C4-2B (cell line): ENCODE results near the gene ARHGAP27.

Source experiments
- ZFX ChIP-seq: fragments of 450-650 bp; IDR thresholded peaks from 2 replicates; pipeline ENCODE4 v1.6.1; 2017
- TF ChIP-seq, protein P1 (sequence below): fragments of 450-650 bp; conservative IDR thresholded peaks from 2 replicates; pipeline ENCODE4 v1.5.1; 2017; ENCODE audit warnings: mild to moderate bottlenecking

GRCh38 chr17:45425125-45425983 is 7.3 kb downstream of the ARHGAP27 start:
- TF ChIP-seq, protein P1, sequence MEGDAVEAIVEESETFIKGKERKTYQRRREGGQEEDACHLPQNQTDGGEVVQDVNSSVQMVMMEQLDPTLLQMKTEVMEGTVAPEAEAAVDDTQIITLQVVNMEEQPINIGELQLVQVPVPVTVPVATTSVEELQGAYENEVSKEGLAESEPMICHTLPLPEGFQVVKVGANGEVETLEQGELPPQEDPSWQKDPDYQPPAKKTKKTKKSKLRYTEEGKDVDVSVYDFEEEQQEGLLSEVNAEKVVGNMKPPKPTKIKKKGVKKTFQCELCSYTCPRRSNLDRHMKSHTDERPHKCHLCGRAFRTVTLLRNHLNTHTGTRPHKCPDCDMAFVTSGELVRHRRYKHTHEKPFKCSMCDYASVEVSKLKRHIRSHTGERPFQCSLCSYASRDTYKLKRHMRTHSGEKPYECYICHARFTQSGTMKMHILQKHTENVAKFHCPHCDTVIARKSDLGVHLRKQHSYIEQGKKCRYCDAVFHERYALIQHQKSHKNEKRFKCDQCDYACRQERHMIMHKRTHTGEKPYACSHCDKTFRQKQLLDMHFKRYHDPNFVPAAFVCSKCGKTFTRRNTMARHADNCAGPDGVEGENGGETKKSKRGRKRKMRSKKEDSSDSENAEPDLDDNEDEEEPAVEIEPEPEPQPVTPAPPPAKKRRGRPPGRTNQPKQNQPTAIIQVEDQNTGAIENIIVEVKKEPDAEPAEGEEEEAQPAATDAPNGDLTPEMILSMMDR: peak; percentile 71
- no peak for TF ChIP-seq ZFX
